ENCODE data around the gene FCN1.

- TF ChIP-seq CTCF (IDR thresholded peaks at IDR 0.05; ENCODE audit: control extremely low read depth in 1 of 3, insufficient read depth in 1 of 3, low read depth in 1 of 3, low read length in 3 of 3) (no peak), JUN (IDR thresholded peaks at IDR 0.05; ENCODE audit: low read depth, low read length) (no peak), ZNF274 (IDR thresholded peaks at IDR 0.05; ENCODE audit: borderline replicate concordance, extremely low read depth, low read length) (no peak), SP2 (IDR thresholded peaks at IDR 0.05; ENCODE audit: low read length) (no peak), EZH2 (IDR thresholded peaks at IDR 0.05; ENCODE audit: low read depth, low read length, severe bottlenecking) (no peak), POLR2A (IDR thresholded peaks at IDR 0.05; ENCODE audit: control extremely low read depth in 1 of 2, low read depth in 2 of 2, low read length in 2 of 2) (no peak), YY1 (IDR thresholded peaks at IDR 0.05; ENCODE audit: low read depth, low read length) (no peak), SIN3A (conservative IDR thresholded peaks at IDR 0.05 in 1 of 2, IDR thresholded peaks at IDR 0.05 in 1 of 2; ENCODE audit: low read depth in 1 of 2, low read length in 2 of 2) (no peak), CHD1 (IDR thresholded peaks at IDR 0.05; ENCODE audit: low read depth, low read length) (no peak), RNF2 (IDR thresholded peaks at IDR 0.05; ENCODE audit: borderline replicate concordance, low read depth, low read length, missing control alignments, poor library complexity, severe bottlenecking) (no peak), NRF1 (IDR thresholded peaks at IDR 0.05; ENCODE audit: low read depth, low read length) (no peak), MAFK (IDR thresholded peaks at IDR 0.05; ENCODE audit: low read depth, low read length) (no peak), POLR2AphosphoS5 (IDR thresholded peaks at IDR 0.05; ENCODE audit: low read depth, low read length) (no peak)
These were observed 47.7 kb upstream of the FCN1 start for GRCh38 chr9:134965411-134965810.

Data from H1 (cell line).